CD4-positive, alpha-beta T cell treated with Interleukin-6 at 100 ng/mL for 8 hours (primary cell): Measurements from ENCODE around the gene TMEM272.
A peak's percentile ranks its signal among the peaks of the same experiment; 100 is the strongest.

Experiments
- DNase-seq: peaks from one replicate; pipeline ENCODE4 v3.0.0-alpha.2; 2020; ENCODE audit warnings: mixed read lengths, low spot score

Gene TMEM272

GRCh38 chr13:51781246-51782022 lies 63.5 kb downstream of the TMEM272 start:
- no peak for DNase-seq

- no peak for DNase-seq
Observed at GRCh38 chr13:51780099-51780498, 64.9 kb downstream of the TMEM272 start.

- no peak for DNase-seq
Observed at GRCh38 chr13:51778392-51778791, 66.6 kb downstream of the TMEM272 start.

- no peak for DNase-seq
Observed at GRCh38 chr13:51777921-51778320, 67.1 kb downstream of the TMEM272 start.

- no peak for DNase-seq
Observed at GRCh38 chr13:51776179-51776578, 68.8 kb downstream of the TMEM272 start.

GRCh38 chr13:51773515-51773914 lies 71.5 kb downstream of the TMEM272 start:
- no peak for DNase-seq

GRCh38 chr13:51772781-51773180 lies 72.2 kb downstream of the TMEM272 start:
- no peak for DNase-seq

DNA sequence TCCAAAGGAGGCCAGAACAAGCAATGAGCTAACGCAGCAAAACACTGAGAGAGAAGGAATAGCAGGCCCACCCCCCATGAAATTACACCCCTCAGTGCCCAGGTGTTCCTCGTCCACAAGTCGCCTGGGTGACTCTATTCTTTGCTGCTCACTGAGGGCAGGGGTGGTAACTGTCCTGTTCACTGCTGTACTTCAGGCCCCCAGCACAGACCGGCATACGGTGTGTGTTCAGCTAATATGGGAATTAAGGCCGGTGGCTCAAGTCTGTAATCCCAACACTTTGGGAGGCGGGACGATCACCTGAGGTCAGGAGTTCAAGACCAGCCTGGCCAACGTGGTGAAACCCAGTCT lies 72.9 kb downstream of the TMEM272 start:
- no peak for DNase-seq

DNA sequence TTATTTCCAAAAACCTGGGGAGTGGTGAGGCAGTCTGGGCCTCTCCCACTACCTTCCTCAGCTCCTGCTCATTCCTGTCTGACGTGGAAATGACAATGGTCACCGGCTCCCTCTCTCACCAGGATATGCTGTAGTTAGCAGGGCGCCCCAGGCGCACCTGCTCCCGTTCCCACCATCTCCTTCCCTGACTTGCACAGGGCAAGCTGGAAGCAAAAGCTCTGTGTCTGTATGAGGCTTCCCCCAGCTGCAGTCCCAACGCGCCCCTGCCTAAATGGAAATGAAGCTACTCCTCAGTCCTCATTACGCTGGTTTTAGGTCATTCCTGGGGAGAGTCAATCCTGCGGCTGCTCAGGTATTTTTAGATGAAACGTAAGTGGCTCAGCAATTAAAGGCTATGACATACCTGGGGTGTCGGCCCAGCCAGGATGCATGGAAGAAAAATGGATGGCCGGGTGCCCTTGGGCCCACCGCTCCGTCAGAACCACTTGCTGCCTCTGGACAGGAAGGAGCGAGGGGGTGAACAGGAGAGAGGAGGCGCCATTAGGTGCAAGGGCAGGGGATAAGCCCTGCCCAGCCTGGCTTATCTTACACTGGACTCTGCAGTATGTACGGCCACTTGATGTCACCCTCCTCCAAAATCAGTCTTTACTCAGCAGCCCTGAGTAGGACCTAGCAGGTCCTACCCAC lies 73.4 kb downstream of the TMEM272 start:
- no peak for DNase-seq

GRCh38 chr13:51770681-51771417 lies 74.1 kb downstream of the TMEM272 start:
- DNase-seq = no peak

- no peak for DNase-seq
Observed at GRCh38 chr13:51770160-51770559, 74.8 kb downstream of the TMEM272 start.

DNA sequence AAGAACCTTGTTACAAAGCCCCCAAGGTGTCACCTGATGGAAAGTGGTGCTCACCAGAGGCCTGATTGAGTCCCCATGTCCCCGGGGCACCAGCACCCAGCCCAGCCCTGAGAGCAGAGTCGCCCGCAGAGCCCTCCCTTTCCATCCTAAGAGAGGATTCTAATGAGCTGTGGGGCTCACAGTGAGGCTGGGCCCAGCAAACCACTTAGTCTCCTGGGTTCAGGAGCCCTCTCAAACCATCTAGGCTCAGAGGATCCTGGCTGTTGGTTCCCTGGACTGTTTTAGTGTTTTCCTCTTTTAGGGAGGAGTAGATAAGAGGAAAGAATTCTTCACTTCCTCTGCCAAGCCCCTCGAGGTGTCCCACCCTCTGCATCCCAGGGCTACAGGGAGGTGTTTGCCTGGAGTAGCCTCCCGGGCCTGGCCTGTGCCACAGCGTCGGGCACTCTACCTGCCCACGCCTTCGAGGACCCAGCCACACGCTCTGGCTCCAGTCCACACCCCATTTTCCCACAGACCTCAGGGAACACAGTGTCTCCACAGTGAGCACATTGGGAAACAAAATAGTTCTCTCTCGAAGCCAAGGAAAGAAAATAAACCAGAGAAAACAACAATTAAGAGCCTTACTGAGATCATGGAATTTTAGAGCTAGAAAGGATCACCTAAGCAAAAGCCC lies 75.4 kb downstream of the TMEM272 start:
- DNase-seq = no peak

- no peak for DNase-seq
Observed at GRCh38 chr13:51768976-51769375, 76.0 kb downstream of the TMEM272 start.

- no peak for DNase-seq
Observed at GRCh38 chr13:51768378-51768921, 76.5 kb downstream of the TMEM272 start.

DNA sequence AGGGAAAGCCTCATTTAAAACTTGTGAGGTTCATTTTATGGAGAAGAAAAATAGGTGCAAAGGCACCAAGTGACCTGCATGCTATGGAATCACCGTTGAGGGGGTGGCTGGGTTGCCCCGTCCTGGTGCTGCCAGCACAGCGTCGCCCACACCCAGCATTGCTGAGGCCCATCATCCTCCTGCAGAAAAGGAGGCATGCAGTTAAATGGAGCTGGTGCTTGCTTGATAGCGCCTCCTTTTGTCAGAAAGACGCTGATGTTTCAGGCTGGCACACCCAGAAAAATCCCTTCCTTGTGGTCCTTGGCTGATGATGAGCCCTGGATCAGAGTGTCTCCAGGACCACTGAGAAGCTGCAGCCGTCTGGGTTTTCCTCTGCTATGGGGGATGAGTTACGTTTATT lies 77.9 kb downstream of the TMEM272 start:
- no peak for DNase-seq

GRCh38 chr13:51765142-51765515 lies 79.8 kb downstream of the TMEM272 start:
- DNase-seq = no peak

- DNase-seq = peak; percentile 44
Observed at GRCh38 chr13:51764184-51765141, 80.5 kb downstream of the TMEM272 start.

GRCh38 chr13:51763486-51763885 lies 81.5 kb downstream of the TMEM272 start:
- no peak for DNase-seq
